GM19455 (cell line): ENCODE measurements around the gene BPIFA3.

Experiments used
- ATAC-seq: cut with Tn5 transposase; IDR thresholded peaks from one replicate; pipeline ENCODE4 v1.9.1; 2021; ENCODE audit not compliant: unreplicated experiment

Gene BPIFA3

DNA sequence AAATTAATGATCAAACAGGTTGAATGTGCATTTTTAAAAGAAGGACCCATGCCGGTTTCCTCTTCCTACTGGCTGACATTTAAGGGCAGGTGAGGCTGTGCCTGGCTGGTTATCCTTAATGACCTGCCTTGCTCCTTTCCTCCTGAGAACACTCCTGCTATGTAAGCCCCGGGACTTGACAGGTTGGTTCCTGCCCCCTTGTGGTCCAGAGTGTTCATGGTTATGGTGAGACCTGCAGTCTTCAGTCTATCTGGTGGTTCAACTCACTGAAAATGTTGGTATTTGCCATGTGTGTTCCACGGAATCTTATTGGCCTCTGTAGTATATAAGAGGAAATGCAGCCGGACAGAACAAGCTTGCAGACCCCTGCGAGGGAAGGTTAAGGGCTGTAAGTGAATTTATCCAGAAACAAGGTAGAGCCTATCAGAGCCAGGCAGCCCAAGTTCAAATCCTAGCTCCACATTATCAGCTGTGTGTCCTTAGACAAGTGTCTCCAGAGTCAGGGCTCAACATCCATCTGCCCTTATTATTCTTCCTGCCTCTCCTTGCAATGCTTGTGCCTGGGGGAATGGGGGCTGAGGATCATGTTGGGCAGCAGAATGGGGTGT, 5.2 kb upstream of the BPIFA3 start:
- ATAC-seq, result no peak

DNA sequence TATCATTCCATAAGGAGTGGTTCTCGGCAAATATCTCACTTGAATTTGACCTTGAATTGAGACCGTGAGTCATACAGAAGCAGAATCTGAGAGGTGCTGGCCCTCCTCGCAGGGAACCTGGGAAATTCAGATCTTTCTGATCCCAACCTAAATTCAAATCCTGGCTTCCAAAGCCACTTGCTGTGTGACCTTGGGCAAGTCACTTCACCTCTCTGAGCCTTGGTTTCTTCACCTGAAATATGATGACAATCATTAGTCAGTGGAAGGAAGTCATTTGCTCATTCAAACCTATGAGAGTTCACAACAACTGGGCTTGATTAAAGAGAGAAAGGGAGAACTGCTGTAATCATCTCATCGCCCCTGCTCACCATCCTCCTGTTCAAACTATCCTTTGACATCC, 7.2 kb downstream of the BPIFA3 start:
- no peak for ATAC-seq

DNA sequence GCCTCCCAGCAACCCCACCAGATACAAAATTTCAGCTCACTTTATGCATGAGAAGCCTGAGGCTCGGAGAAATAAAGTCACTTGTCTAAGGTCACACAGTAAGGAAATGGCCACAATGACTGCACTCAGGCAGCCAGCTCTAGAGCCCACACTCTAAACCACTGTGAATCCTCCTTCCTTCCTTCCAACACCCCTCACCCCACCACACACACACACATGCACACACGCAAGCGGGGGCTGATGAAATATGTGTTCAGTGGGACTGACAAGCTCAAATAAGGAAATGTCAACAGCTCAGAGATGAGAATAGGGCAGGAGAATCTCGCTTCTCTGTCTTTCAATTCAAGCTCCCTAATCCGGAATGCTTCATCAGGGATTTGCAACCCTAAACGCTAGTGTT, 12.7 kb downstream of the BPIFA3 start:
- ATAC-seq, result no peak

DNA sequence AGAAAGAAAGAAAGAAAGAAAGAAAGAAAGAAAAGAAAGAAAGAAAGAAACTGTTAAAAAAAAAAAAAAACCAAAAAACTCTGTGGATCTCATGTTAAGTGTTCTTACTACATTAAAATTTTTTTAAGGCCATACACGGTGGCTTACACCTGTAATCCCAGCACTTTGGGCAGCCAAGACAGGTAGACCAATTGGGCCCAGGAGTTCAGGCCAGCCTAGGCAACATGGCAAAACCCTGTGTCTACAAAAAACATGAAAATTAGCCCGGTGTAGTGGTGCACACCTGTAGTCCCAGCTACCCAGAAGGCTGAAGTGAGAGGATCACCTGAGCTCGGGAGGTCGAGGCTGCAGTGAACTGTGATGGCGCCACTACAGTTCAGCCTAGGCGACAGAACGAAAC, 14.1 kb downstream of the BPIFA3 start:
- ATAC-seq, result no peak

DNA sequence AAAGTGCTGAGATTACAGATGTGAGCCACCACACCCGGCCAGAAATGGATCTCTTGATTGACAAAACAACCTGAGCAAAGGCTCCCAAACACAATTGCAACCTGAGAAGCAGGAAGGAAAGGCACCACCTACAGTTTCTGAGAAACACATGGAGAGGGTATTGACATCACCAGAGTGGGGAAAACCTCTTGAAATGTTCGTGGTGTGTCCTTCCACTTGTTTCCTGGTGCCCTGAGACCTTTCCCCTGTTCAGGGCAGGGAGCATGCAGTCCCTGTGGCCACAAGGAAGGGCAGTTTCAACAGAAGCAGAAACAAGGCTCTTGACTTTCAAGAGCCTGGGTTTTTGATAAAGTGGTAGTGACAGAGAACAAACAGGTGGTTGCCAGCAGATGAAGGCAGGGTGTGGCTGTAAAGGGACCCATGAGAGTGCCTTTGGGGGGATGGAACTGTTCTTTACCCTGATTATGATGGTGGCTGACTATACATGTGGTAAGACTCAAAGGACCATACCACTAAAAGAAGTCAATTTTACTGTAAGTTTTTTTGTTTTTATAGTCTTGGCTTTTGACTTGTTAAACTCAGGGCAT, 15.4 kb downstream of the BPIFA3 start:
- no peak for ATAC-seq

DNA sequence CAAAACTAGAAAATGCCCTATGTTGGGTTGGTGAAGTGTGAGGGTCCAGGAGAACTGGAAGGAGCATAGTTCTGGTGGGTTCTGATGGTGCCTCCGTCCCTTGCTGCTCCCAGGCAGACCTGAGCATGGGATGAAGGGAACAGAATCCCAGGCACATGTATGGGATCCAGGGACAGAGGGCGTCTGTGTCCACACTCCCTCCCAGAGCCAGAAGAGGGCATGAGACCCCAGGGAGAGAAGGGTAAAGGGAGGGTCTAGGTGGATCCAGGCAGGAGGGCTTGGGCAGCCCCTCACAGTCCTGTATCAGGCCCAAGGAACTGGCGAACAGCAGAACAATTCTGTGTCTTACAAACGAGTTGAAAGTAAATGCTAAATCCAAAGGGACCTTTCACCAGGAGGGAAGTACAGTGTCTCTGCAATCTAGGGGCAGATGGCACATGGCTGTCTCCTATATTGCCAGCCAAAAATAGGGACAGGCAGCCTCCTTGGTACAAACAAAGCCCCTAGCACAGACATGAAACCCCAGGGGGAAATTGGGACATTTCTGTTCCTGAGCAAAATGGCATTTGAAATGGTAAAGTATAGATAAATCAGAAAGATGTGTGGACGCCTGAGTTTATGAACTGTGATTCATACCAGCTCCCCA, 16.1 kb downstream of the BPIFA3 start:
- ATAC-seq, result no peak

DNA sequence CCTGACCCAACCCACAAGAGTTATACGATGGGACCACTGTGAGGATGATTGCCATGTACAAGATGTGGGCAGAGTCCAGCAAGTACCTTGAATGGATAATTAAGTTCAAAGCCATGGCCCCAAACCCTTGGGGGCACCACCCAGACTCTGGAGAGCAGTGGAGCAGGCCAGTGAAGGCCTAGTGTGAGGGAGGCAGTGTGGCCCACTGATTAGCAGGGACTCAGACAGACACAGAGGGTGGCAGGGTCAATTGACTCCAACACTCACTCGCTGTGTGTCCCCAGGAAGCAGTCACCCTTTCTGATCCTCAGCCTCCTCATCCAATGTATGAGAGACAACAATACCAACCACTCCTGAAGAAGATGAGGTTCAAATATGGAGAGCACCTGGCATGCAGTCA, 16.9 kb downstream of the BPIFA3 start:
- no peak for ATAC-seq

DNA sequence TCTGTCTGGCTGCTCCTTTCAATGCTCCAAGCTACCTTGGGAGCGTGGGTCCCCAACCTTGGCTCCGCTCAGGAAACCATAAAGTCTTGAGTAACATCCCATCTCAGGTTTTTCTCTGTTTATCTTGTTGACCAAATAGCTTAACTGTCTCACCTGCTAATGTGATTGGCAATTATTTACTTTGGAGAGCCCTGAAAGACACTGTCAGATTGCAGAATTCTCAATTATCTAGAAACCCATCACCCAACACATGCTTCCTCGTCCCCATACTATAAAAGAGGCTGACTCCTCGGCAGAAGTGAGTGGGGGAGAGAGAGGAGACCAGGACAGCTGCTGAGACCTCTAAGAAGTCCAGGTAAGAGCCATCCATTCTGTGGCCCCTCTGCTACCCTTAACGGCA, 18.5 kb downstream of the BPIFA3 start, which contains the start of gene BPIFA1:
Gene BPIFA1, plus strand, starts transcription at position 301 of the 400 bp plus-strand sequence. CDS start 1,716 bp downstream, outside the sequence.
- no peak for ATAC-seq

DNA sequence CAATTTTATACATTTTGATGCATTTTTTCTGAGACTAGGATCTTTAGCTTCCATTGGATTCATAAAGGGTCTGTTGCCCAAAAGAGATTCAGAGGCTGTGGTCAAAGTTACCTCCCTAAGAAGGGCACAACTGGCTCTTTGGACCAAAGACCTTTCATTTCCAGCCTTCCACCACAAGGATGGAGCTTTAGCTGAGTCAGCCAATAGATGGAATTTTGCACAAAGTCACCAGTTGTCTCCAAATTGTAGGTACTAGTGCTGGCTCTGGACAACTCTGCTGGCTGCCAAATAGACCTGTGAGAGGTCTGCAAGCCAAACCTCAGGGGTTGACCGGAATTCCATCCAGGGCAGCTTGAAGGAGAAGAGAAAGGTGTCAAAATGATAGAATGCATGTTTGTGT, 19.2 kb downstream of the BPIFA3 start:
- no peak for ATAC-seq

DNA sequence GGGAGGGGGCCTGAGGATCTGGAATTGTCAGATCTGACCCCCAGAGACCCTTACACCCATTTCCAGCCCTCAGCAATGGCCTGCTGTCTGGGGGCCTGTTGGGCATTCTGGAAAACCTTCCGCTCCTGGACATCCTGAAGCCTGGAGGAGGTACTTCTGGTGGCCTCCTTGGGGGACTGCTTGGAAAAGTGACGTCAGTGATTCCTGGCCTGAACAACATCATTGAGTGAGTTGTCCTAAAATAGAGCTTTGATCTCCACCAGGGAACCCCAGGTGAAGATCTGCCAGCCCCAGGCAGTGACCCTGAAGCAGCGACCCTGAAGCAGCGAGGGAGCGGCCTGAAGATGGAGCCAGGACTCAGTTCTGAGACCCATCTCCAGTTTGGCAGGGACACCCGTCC, 20.8 kb downstream of the BPIFA3 start:
- no peak for ATAC-seq

DNA sequence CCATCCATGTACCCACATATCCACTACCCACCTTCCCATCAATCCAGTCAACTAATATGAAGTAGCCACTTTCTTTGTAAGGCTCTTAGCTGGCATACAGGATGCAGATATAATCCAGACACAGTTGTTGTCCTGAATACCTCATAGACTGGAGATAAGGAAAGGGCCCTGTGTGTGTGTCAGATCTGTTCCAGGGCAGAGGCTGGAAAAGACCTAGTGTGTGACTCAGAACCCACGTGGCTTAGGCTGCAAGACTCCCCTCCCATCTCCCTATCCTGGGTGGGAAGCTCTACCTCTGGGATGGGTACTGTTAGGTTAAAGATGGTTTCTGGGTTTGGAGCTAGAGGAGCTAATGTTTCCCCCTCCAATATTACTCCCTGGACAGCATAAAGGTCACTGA, 22.3 kb downstream of the BPIFA3 start:
- no peak for ATAC-seq

DNA sequence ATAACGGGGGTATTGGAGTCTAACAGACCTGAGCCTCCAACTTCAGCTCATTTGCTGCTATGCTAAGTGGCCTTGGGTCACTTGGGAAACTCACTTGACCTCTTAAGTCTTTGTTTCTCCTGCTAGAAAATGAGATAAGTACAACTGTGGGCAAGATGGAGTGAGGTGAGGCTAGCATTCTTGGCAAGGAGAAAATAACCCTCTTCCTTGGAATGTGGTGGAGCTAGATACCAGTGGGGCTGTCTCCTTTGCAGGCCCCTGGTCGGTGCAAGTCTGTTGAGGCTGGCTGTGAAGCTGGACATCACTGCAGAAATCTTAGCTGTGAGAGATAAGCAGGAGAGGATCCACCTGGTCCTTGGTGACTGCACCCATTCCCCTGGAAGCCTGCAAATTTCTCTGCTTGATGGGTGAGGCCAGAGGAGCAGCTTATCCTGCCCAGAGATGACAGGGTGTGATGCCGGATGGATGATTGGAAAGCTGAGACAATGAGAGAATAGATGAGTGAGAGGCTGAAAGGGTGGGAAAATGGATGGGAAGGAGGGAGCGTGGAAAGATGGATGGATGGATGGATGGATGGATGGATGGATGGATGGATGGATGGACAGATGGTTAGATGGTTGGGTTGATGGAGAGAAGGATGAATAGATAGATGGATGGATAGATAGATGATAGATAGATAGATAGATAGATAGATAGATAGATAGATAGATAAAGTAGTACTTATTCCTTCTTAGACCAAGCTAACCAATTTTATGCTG, 23.0 kb downstream of the BPIFA3 start:
- no peak for ATAC-seq

DNA sequence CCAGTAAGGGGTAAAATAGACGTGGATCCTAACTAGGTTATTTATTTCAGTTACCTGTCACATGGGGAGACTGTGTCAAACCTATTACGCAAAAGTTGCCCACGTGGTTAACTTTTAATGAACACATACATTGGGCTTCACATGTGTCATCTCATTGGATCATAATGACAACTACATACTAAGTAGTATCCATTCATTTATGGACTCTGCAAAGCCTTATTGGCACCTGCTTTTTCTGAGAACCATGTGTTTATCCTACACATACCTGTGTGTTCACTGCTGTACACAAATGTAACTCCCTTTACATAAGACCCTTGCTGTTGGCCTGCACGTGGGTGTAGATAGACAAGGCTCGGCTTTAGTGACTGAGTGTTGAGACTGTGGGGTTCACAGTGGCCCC, 23.8 kb downstream of the BPIFA3 start:
- no peak for ATAC-seq

DNA sequence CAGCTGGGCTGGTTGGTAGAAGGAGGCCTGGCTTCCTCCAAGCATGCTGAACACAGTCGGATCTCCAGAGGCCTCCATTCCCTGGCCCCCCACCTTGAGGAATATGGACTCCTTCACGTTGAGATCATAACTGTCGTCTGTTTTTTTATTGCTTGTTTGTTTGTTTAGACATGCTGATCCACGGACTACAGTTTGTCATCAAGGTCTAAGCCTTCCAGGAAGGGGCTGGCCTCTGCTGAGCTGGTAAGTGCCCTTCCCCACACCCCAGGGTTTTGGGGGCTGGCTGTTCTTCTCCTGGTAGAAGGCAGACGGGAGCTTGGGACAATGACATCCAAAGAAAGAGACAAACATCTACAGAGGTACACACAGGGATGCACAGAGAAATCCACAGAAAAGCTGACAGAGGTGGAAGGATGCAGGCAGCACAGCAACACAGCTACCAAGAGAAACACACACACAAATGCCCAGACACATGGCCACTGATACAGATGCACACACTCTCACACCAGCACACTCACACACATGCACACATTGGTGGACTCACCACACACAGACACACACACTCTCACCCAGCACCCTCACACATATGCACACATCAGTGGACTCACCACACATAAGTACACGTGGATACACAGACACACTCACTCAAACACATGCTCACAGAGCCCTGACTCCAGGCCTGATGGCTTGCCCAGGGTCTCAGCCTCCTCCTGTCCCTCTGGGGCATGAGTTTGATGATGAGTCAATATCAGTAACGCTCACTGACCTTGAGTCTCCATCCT, 25.4 kb downstream of the BPIFA3 start:
- no peak for ATAC-seq

DNA sequence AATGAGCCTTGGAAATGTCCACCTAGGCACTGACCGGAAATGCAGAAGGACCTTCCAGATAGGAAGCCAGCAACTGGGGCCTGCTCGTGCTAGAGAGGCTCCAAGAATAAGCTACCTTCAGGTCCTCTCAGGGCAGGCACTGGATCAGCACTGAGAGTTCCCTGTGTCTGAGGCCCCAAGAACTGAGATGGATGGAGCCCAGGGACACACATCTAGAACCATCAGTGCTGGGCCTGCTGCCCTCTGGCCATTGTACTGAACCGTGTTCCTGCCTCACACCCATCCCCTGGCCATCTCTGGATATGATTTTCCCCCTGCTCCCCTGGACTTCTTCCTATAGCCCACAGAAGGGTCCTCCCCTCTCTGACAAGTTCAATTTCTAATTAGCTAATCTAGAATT, 28.9 kb downstream of the BPIFA3 start:
- no peak for ATAC-seq

DNA sequence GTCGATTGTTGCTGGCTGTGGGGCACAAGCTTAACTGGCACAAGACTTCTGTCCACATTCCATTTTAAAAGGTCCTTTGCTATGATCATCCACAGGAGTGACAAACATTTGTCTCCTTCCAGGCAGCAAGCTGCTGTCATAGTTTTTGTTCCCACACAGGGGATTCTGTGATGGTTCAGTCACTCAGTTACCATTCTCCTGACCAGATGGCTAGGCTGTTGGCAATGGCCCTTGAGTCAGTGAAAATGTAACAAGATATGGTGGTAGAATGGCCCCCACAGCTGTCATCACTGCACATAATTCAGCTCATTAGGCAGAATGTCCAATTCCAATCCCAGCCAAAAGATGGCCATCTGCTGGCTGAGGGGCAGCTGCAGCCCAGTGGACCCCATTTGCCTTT, 32.3 kb downstream of the BPIFA3 start:
- no peak for ATAC-seq

DNA sequence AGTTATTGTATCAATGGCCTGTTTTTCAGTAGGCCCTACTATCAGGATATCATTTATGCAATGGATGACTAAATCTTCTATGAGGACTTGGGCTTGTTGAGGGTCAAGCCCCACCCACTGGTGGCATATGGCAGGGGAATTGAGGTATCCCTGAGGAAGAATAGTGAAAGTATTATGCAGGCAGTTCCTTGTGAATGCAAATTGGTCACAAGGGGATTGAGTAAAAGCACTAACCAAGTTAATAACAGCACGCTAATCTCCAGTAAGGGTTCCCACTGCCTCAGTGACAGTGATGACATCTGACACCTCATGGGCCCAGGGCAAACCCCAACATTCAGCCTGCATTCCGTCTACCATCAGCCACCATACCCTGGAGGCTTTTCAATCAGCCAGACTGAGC, 33.5 kb downstream of the BPIFA3 start:
- ATAC-seq, result no peak

DNA sequence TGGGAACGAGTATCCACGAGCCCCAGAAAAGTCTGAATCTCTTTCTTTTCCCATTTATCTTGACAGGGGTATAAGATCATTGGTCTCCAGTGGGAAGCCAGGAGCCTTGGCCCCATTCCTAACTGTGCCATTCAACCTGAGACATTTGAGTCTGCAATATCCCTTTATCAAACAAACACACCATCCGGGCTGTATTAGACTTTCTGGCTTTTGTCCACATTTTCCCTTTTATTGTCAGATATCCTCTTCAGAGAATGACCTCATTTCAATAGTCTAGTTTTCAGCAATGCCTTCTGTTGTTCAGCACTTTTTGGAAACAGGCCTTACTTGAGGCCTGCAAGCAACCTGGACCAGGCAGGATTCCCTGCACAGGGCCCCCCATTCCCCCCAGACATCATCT, 34.3 kb downstream of the BPIFA3 start:
- ATAC-seq, result no peak

DNA sequence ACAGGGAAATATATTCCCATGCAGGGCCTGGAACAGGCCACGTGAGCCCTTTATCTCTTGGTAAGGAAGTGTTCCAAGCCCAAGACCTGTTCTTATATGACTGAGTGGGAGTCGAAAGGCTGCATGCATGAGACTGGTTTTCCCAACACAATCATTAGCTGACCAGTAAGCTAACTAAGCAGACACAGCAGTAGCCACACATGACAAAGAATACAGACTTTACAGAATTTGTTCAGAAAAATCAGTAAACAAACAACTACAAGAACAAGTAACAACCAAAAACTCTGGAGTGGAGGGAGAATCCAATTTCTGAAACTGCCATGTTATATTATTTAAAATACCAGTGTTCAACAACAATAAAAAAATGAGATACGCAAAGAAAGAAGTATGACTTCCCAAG, 35.3 kb downstream of the BPIFA3 start:
- ATAC-seq, result no peak

DNA sequence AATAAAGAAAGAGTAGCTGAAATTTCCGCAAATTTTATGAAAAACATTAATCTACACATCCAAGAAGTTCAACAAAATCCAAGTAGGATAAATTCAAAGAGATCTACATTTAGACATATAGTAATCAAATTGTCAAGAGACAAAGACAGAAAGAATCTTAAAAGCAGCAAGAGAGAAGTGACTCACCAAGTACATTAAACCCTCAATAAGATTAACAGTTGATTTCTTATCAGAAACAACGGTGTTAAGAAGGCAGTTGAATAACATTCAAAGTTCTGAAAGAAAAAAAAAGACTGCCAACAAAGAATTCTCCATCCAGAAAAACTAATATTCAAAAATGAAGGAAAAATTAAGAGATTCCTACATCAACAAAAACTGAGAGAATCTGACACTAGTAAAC, 37.9 kb downstream of the BPIFA3 start:
- no peak for ATAC-seq

DNA sequence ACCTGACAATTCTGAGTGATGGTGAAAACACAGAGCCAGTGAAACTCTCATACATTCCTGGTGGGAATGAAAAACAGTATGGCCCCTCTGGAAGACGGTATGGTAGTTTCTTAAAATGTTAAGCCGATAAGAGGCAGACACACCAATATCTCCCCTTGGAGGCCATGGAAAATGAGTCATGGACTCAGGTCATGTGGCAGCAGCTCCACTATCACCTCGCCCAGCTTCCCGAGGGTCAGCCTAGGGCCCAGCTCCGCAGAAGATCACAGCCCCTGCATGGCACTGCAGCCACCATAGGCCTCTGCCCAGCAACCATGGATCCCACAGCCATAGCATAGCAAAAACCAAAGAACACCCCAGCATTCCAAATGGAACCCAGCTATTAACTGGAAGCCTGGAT, 40.1 kb downstream of the BPIFA3 start:
- no peak for ATAC-seq
